NCI-H460 (cell line): ENCODE measurements around the gene PPP5C. TPM values are rescaled to one million over a fixed set of nuclear protein-coding genes. Genes with fewer than 3 reads are reported as not detected.
"Not testable (repeated sequence)": the region's sequence is repeated elsewhere in the genome, so short reads cannot be mapped to it uniquely, and the experiment has no call there.

ENCODE experiments used
- DNase-seq: peaks from one replicate; pipeline ENCODE4 v3.0.0-alpha.2; 2016; ENCODE audit warnings: low read depth; ENCODE audit errors: extremely low read depth
- small RNA-seq, 2 experiments: library from RNA; depleted of rRNA; stranded (forward); fragments of <200 nt; gene quantifications; one replicate each; pipeline ENCODE3, GENCODE V24; 2014
- total RNA-seq: library from RNA; depleted of rRNA; stranded (reverse); fragments of >200 nt; shearing (Covaris generic); gene quantifications from 2 replicates; pipeline ENCODE4 v1.2.3, GENCODE V29; 2014; rRNA removed

Gene PPP5C
- total RNA-seq, 1 experiment from 2014 or later, result 41.2 TPM

DNA sequence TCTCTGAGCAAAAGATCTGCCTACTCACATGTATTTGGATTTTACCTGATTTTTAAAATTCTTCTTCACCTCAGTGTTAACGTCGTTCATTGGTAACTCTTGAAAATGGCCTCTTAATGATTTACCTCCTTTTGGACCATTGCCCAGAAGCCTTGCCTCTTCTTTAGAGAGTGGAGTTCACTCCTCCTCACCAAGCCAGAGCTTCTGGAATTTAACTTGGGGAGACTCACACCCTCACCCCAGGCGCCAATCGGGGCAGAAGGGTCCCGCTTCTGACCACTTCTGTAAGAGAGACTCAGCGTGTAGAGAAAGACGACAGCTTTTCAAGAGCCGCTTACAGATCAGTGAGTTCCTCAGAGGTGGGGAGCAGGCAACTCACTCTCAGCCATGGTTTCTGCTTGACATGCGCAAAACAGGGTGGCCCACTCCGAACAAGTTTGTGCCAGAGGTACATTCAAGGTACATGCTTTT, 79.2 kb downstream of the PPP5C start:
- no peak for DNase-seq

DNA sequence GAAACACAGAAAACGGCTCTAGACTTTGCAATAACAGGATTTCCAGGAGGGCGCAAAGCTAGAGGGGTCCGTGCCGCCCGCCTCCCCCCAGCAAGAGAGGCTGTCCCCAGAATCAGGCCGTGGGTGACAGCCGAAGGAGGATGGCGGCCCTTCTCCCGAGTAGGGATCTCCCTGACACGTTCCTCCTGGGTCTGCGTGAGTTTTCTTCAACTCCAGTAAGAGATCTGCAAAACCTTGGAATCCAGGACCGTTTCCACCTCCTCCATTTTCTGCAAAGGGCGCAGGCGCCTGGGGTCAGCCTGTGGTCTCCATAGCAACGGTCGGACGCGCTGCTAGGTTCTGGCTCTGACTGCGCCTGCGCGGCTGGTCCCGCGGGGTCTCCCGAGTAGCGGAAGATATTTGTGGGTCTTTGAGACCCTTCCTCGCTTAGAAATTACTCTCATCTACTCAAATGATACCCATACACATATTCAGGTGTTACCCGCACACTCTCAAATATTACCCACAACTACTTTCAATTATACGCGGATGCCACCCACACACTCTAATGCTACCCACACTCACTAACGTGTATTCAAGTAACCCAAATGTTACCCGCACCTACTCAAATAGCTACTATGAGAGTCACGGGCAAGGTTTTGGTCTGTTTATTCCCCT, 79.7 kb downstream of the PPP5C start:
- peak; percentile 65 for DNase-seq

DNA sequence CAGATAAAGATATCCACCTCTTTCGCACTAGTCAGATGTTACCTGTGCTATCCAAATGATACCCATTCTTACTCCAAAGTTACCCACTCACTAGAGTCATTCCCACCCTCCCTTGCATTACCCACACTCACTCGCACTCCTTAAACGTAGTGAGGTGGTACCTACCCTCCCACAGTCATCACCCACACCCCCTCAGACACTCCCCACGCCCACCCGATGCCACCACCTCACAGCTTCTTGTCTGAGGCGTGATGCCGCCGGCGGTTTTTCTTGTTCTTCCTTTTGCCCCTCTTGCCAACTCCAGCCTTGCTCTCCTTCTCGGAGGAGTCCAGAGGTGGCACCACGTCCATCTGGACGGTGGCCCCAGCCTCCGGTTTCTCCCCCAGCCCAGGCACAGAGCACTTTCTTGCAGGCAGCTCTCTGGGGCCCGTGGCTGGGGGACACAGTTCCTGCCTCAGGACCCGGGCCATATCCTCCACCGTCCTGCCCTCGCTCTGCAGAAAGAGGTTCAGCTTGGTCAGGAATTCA, 80.7 kb downstream of the PPP5C start:
- DNase-seq, result no peak

DNA sequence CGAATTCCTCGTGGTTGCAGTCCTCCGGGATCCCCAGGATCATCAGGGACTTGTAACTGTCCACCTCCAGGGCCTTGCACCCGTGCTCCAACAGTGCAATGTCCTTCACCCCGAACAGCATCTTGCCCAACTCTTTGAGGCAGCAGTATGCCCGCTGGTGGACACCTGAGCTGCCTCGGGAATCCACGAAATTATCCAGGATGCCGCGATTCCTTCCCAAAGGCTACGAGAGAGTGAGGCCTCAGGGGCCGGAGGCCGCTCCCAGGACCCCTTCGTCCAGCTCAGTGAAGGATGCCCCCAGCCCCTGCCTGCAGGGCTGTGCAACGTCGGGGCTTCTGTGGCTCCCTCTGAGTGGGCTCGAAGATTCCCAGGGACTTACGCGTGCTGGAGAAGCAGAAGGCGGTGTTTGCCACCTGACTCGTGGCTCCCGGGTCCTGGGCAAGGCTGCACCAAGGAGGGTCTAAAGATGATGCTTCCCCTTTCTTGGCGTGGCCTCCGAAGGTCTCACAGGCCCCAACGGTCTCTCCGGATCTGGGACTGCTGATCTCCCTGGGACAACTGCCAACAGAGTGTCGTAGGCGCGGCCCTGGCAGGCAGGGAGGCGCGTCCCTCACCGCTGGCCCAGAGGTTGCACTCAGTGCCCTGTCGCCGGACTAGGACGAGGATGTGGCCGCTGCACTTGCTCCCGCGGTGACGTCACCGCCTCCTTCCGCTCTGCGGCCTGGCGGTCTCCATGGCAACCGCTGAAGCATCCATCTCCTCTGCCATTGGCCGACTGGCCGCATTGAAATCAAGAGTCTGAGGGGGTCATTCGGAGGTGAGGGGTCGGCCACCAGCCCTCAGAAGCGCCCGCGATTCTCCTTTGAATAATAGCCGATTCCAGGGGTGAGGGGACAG, 81.6 kb downstream of the PPP5C start, which contains the start of gene PNMA8C:
PNMA8C (minus strand) TSS at position 698 of the 897 bp plus-strand sequence; CDS start at position 121, 577 bp downstream.
- DNase-seq, result no peak

DNA sequence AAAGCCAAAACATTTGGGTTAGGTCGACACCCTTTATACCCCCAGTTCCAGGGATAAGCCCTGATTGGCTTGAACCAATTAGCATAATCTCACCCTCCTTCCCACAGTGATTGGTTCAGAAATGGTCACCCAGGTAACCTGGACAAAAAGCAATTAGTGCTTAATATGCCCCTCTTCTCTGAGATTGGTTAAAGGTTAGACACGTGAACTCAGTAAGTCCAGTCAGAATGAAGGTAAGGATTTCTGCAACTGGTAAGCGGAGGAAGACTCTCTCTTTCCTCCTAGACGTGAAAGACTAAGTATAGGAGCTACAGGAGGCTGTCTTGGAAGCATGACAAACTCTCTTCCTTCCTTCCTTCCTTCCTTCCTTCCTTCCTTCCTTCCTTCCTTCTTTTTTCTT, 83.1 kb downstream of the PPP5C start:
- no peak for DNase-seq

DNA sequence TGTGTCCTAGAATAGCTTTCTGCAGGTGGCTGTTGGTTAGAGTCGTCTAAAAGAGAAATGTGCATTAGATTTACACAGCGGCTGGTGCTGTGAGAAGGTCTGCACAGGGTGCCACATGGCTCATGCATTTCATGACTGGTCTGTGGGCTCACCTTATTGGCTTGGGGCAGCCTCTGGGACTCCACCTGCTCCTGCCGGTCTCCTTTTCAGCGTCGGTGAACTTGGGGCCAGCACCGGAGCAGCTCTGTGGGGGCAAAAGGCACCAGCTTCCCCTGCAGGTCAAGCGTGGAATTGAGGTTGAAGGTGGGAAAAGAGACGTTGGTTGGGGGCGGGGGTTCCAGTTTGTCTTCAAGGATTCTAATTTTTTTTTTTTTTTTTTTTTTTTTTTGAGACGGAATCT, 84.9 kb downstream of the PPP5C start:
- DNase-seq, result no peak

DNA sequence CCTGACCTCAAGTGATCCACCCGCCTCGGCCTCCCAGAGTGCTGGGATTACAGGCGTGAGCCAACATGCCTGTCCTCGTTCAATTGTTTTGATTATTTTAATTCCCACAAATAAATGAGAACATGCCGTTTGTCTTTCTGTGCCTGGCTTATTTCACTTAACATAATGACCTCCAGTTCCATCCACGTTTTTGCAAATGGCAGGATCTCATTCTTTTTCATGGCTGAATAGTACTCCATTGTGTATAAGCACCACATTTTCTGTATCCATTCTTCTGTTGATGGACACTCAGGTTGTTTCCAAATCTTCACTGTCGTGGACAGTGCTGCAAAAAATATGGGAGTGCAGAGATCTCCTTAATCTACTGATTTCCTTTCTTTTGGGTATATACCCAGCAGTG, 86.6 kb downstream of the PPP5C start:
- DNase-seq, result not testable (repeated sequence)

DNA sequence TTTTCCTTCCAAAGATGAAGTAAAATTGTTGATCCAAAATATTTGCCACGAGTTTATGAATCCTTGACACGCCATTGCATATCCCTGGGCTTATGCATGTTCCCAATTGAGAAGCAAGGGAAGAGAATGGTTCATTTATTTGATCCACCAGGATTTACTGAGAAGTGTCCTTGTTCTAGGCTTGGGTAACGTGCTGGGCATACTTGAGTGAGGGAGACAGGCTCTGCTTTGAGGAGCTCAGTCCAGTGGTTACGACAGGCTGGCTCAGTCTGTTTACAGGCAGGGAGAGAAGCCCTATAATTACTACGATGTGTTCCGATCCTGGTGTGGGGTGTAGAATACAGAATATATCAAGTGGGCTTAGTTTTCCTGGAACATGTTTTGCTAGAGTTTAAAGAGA, 88.1 kb downstream of the PPP5C start:
- DNase-seq, result no peak

DNA sequence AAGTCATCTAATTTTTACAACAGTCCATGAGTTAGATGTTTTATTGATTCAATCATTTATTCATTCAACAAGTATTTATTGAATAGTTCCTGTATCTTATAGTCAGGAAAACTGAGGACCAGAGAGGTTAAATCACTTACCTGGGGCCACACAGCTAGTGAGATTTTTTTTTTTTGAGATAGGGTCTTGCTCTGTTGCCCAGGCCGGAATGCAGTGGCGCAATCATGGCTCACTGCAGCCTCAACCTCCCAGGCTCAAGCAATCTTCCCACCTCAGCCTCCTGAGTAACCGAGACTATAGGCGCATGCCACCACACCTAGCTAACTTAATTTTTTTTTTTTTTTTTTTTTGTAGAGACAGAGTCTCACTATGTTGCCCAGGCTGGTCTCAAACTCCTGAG, 88.8 kb downstream of the PPP5C start:
- not testable (repeated sequence) for DNase-seq

Small RNAs within 50 kb of the gene (small RNA-seq; reads per million reads assigned to genes)
- gene RNU6-924P, result 0 reads per million in 2 experiments

Other genes with a start within 250 kb of the PPP5C start
- not detected in 2 replicates for gene IGFL3, start 222.4 kb upstream of the PPP5C start, total RNA-seq
- gene IGFL2, start 198.8 kb upstream of the PPP5C start, total RNA-seq, result not detected in 2 replicates
- gene IGFL1, start 117.3 kb upstream of the PPP5C start, total RNA-seq, result not detected in 2 replicates
- gene HIF3A, start 50.0 kb upstream of the PPP5C start, total RNA-seq, result not detected in 2 replicates
- not detected in 2 replicates for gene CCDC8, start 66.5 kb downstream of the PPP5C start, total RNA-seq
- gene PNMA8C, start 81.8 kb downstream of the PPP5C start, total RNA-seq, result not detected in 2 replicates
- gene PNMA8A, start 124.5 kb downstream of the PPP5C start, total RNA-seq, result not detected in 2 replicates
- not detected in 2 replicates for gene PNMA8B, start 148.8 kb downstream of the PPP5C start, total RNA-seq